Measurements from ENCODE around the gene MRPS24. TPM values are rescaled to one million over a fixed set of nuclear protein-coding genes. Genes with fewer than 3 reads are reported as not detected.

The MRPS24 gene
- total RNA-seq, 2 experiments from 2014 or later, result 115 to 128 TPM

DNA sequence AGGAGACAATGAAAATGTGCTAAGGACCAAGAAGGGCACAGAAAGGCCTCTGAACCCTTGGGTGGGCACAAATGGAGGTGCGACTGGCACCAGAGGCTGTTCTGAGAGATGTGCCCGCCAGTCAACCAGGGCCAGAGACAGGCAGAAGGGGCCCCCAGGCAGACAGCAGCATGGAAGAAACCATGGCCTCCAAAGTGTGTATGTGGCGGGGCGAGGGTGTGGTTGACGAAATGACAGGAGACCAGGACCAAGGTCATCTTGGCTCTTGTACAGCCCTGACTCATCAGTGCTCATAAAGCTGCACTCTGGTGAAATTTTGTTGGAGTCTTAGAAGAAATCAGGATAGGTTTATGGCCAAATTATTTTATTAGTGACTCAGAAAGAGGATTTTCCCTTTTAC is 4.0 kb upstream of the MRPS24 start:
- Mint-ChIP-seq H3K4me1 (ENCODE audit: low read depth) (peaks cover 25% of the 10 kb centered on the region), H3K4me3 (no peak overlapping the region), H3K27me3 (peaks cover 1% of the 10 kb centered on the region), H3K9me3 (no peaks in the 10 kb centered on the region), H3K27ac (no peak overlapping the region), H3K36me3 (peaks cover 27% of the 10 kb centered on the region)
- no peak for DNase-seq
- intact Hi-C loops (cut with micrococcal nuclease), result loop anchor here (5.0 kb wide), 1 partner anchor 34 kb away; the partner anchor contains the start of gene URGCP
- ChIA-PET POLR2A (no interaction called here), CTCF (no interaction called here)

DNA sequence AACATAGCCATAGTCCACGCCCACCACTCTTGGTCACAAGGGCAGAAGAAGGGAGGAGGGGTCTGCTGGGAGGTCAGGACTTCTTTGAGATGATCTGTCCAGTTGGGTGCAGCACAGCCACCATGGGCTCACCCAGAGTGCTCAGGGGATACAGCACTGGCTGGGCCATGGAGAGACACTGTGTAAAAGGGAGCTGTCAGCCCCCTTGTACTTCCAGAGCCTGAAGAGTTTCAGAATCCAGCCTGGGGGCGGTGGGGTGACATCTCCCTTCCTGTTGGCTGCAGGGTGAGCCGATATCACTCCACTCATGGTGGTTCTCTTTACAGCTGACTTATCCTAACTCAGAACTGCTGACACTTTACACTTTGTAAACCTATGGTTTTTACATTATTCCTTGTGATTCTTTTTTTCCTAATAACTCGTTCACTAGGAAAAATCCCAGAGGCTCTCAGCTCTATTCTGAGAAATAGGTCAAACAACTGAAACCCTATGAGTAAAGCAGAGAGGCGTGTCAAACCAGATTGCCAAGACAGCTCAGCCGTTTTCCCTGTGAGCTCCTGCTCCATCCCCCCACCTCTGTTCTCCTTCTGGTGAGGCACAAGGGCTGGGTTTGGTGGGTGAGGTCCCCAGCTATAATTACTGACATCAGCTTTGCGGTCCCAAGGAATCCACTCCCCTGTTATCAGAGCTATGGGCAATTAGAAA is 3.2 kb upstream of the MRPS24 start:
- intact Hi-C loops (cut with micrococcal nuclease), result loop anchor here (5.0 kb wide), 1 partner anchor 35 kb away; the partner anchor contains the start of gene URGCP
- no peak overlapping the region for H3K4me3 Mint-ChIP-seq
- H3K36me3 Mint-ChIP-seq, result peaks cover 21% of the 10 kb centered on the region
- no peak overlapping the region for H3K27ac Mint-ChIP-seq
- no peaks in the 10 kb centered on the region for H3K9me3 Mint-ChIP-seq
- peak; percentile 25 for DNase-seq
- POLR2A ChIA-PET, result no interaction called here
- CTCF ChIA-PET, result no interaction called here
- peaks cover 30% of the 10 kb centered on the region for H3K4me1 Mint-ChIP-seq (ENCODE audit: low read depth)
- peaks cover 1% of the 10 kb centered on the region for H3K27me3 Mint-ChIP-seq

DNA sequence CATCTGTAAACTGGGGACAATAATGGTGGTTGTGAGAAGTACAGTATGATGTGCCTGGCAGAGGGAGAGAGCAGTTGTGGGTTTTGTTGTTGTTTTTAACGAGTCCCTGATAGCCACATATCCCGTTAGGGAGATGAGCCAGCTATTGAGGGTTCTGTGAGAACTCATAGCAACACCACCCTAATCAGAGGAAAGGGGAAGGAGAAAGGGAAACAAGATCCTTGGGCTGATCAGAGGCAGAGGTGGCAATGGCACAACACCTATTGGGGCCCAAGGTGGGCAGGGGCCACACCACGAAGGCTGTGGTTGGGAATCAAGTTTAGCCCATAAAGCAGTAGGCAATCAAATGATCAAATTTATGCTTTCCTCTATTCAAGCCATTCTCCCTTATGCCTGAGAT is 1.7 kb upstream of the MRPS24 start:
- ChIA-PET CTCF (no interaction called here), POLR2A (no interaction called here)
- Mint-ChIP-seq H3K27me3 (peaks cover 1% of the 10 kb centered on the region), H3K9me3 (no peaks in the 10 kb centered on the region), H3K27ac (no peak overlapping the region), H3K4me3 (no peak overlapping the region), H3K36me3 (peaks cover 19% of the 10 kb centered on the region), H3K4me1 (ENCODE audit: low read depth) (peaks cover 30% of the 10 kb centered on the region)
- intact Hi-C loops (cut with micrococcal nuclease), result loop anchor here (5.0 kb wide), 1 partner anchor 36 kb away; the partner anchor contains the start of gene URGCP
- DNase-seq, result no peak

- Mint-ChIP-seq H3K4me1 (ENCODE audit: low read depth) (peaks cover 30% of the 10 kb centered on the region), H3K9me3 (no peaks in the 10 kb centered on the region), H3K4me3 (no peak overlapping the region), H3K27ac (no peak overlapping the region), H3K27me3 (peaks cover 1% of the 10 kb centered on the region), H3K36me3 (peaks cover 18% of the 10 kb centered on the region)
- CTCF ChIA-PET, result no interaction called here
- DNase-seq, result no peak
- POLR2A ChIA-PET, result no interaction called here
- intact Hi-C loops (cut with micrococcal nuclease), result loop anchor here (5.0 kb wide), 1 partner anchor 37 kb away; the partner anchor contains the start of gene URGCP
These were observed 999 bp upstream of the MRPS24 start for GRCh38 chr7:43870316-43870715.

DNA sequence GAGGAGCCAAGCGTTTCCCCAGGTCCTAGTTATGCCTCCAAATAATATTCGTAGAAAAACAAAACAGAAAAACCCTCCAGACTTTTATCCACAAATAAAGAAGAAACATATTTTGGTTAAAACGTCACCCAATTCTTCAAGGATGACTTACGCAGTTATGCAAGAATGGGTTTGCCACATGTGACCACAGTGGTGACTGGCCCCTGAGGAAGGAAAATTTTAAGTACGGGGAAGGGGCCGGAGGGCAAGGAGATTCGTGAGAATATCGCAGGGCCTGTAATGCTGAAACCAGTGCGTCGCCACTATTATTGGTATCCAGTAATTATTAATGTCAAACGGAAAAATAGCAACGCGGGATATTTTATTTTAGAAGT is 537 bp upstream of the MRPS24 start:
- POLR2A ChIA-PET, result interaction anchor here (0.8 kb wide), 1 partner anchor 21 kb away, joined by 4 read pairs; no protein-coding TSS in a partner anchor
- Mint-ChIP-seq H3K36me3 (peaks cover 18% of the 10 kb centered on the region), H3K4me1 (ENCODE audit: low read depth) (peaks cover 30% of the 10 kb centered on the region), H3K27me3 (peaks cover 1% of the 10 kb centered on the region), H3K9me3 (no peaks in the 10 kb centered on the region), H3K4me3 (peak overlapping the region; percentile 78), H3K27ac (peak overlapping the region; percentile 75)
- CTCF ChIA-PET, result interaction anchor here (1.0 kb wide), 1 partner anchor 287 kb away, joined by 4 read pairs; the partner anchor contains the start of gene STK17A
- DNase-seq, result peak; percentile 49
- intact Hi-C loops (cut with micrococcal nuclease), result loop anchor here (1.0 to 5.0 kb wide), 2 partner anchors 37 to 56 kb away; partner anchors contain the start of genes UBE2D4 and URGCP

GRCh38 chr7:43868681-43869005 is 674 bp downstream of the MRPS24 start:
- peak overlapping the region; percentile 78 for H3K4me3 Mint-ChIP-seq
- CTCF ChIA-PET, result no interaction called here

GRCh38 chr7:43868181-43868580 is 1.1 kb downstream of the MRPS24 start:
- POLR2A ChIA-PET, result no interaction called here
- Mint-ChIP-seq H3K4me3 (peak overlapping the region; percentile 78), H3K36me3 (peaks cover 18% of the 10 kb centered on the region), H3K27ac (no peak overlapping the region), H3K4me1 (ENCODE audit: low read depth) (peaks cover 30% of the 10 kb centered on the region), H3K27me3 (peaks cover 1% of the 10 kb centered on the region), H3K9me3 (no peaks in the 10 kb centered on the region)
- CTCF ChIA-PET, result no interaction called here
- intact Hi-C loops (cut with micrococcal nuclease), result no loop called here
- no peak for DNase-seq

More at GRCh38 chr7:43868681-43869005, 674 bp downstream of the MRPS24 start:
- no peaks in the 10 kb centered on the region for H3K9me3 Mint-ChIP-seq
- DNase-seq, result no peak
- H3K36me3 Mint-ChIP-seq, result peaks cover 18% of the 10 kb centered on the region
- peaks cover 30% of the 10 kb centered on the region for H3K4me1 Mint-ChIP-seq (ENCODE audit: low read depth)
- peak overlapping the region; percentile 63 for H3K27ac Mint-ChIP-seq
- H3K27me3 Mint-ChIP-seq, result peaks cover 1% of the 10 kb centered on the region
- intact Hi-C loops (cut with micrococcal nuclease), result loop anchor here (1.0 kb wide), 1 partner anchor 58 kb away; the partner anchor contains the start of gene UBE2D4
- POLR2A ChIA-PET, result no interaction called here

DNA sequence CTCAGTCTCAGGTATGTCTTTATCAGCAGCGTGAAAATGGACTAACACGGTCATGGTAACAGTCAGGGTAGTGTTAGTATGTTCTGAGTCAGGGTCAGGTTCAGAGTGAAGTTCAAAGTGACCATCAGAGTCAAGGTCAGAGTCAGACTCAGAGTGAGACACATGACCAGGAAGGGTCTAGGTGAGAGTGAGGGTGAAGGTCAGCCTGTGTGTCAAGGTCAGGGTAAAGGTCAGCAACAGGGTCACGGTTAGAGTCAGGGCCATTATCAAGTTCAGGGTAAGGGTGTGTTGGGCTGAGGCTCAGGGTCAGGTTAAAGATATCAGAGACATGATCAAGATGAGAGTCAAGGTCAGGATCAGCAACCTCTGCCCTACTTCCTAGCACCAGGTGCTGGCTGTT is 4.0 kb downstream of the MRPS24 start:
- Mint-ChIP-seq H3K27ac (no peak overlapping the region), H3K27me3 (peaks cover under 1% of the 10 kb centered on the region), H3K4me3 (no peak overlapping the region), H3K36me3 (peaks cover 18% of the 10 kb centered on the region), H3K9me3 (no peaks in the 10 kb centered on the region), H3K4me1 (ENCODE audit: low read depth) (peaks cover 19% of the 10 kb centered on the region)
- ChIA-PET POLR2A (no interaction called here), CTCF (no interaction called here)
- no peak for DNase-seq
- intact Hi-C loops (cut with micrococcal nuclease), result no loop called here

GRCh38 chr7:43864126-43864525 is 5.2 kb downstream of the MRPS24 start:
- POLR2A ChIA-PET, result no interaction called here
- H3K27ac Mint-ChIP-seq, result no peak overlapping the region

DNA sequence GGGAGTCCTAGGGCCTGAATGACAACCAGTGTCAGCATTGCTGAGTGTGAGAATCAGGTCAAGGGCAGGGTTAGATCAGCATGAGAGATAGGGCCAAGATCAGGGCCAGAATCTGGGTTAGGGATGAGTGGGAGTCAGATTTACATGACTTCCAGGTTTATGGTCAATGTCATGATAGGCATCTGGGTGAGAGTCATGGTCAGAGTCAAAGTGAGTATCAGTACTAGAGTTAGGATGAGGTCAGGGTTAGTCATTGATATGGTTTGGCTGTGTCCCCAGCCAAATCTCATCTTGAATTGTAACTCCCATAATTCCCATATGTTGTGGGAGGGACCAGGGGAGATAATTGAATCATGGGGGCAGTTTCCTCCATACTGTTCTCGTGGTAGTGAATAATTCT is 12.3 kb downstream of the MRPS24 start:
- Mint-ChIP-seq H3K4me1 (ENCODE audit: low read depth) (no peaks in the 10 kb centered on the region), H3K9me3 (no peaks in the 10 kb centered on the region), H3K36me3 (no peaks in the 10 kb centered on the region), H3K4me3 (no peak overlapping the region), H3K27me3 (no peaks in the 10 kb centered on the region), H3K27ac (no peak overlapping the region)
- ChIA-PET CTCF (no interaction called here), POLR2A (no interaction called here)
- intact Hi-C loops (cut with micrococcal nuclease), result no loop called here
- no peak for DNase-seq

More at GRCh38 chr7:43864126-43864525, 5.2 kb downstream of the MRPS24 start:
- Mint-ChIP-seq H3K9me3 (no peaks in the 10 kb centered on the region), H3K27me3 (no peaks in the 10 kb centered on the region), H3K4me3 (no peak overlapping the region), H3K36me3 (peaks cover 18% of the 10 kb centered on the region), H3K4me1 (ENCODE audit: low read depth) (peaks cover 11% of the 10 kb centered on the region)
- CTCF ChIA-PET, result no interaction called here
- intact Hi-C loops (cut with micrococcal nuclease), result no loop called here
- no peak for DNase-seq

DNA sequence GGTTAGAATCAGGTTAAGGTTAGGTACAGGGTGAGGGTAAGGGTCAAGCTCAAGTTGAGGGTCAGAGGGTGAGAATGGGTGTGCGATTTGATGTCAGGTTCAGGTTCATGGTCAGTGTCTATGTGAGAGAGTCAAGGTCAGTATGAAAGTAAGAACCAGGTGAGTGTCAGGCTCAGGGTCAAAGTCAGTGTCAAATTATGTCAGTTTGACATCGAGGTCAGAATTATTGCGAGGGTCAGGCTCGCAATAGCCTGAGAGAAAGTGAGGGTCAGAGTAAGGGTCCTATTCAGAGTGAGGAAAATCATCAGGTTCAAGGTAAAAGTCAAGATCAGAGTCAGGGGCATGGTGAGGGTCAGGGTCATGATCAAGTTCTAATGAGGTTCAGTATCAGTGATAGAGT is 13.0 kb downstream of the MRPS24 start:
- H3K36me3 Mint-ChIP-seq, result no peaks in the 10 kb centered on the region
- no peak for DNase-seq
- H3K27ac Mint-ChIP-seq, result no peak overlapping the region
- H3K9me3 Mint-ChIP-seq, result no peaks in the 10 kb centered on the region
- intact Hi-C loops (cut with micrococcal nuclease), result no loop called here
- no peaks in the 10 kb centered on the region for H3K27me3 Mint-ChIP-seq
- no peaks in the 10 kb centered on the region for H3K4me1 Mint-ChIP-seq (ENCODE audit: low read depth)
- CTCF ChIA-PET, result interaction anchor here (0.7 kb wide), 1 partner anchor 46 kb away, joined by 3 read pairs; no protein-coding TSS in a partner anchor
- no peak overlapping the region for H3K4me3 Mint-ChIP-seq
- POLR2A ChIA-PET, result no interaction called here

GRCh38 chr7:43855176-43855575 is 14.1 kb downstream of the MRPS24 start:
- intact Hi-C loops (cut with micrococcal nuclease), result no loop called here
- H3K27ac Mint-ChIP-seq, result no peak overlapping the region
- H3K9me3 Mint-ChIP-seq, result no peaks in the 10 kb centered on the region
- no peaks in the 10 kb centered on the region for H3K4me1 Mint-ChIP-seq (ENCODE audit: low read depth)
- no peak for DNase-seq
- POLR2A ChIA-PET, result no interaction called here
- no peaks in the 10 kb centered on the region for H3K27me3 Mint-ChIP-seq
- H3K4me3 Mint-ChIP-seq, result no peak overlapping the region
- H3K36me3 Mint-ChIP-seq, result no peaks in the 10 kb centered on the region
- CTCF ChIA-PET, result interaction anchor here (0.6 kb wide), 1 partner anchor 18 kb away, joined by 3 read pairs; no protein-coding TSS in a partner anchor

- H3K9me3 Mint-ChIP-seq, result no peaks in the 10 kb centered on the region
- intact Hi-C loops (cut with micrococcal nuclease), result no loop called here
- no peak overlapping the region for H3K27ac Mint-ChIP-seq
- ChIA-PET POLR2A (no interaction called here), CTCF (interaction anchor here (0.9 to 1.3 kb wide), 2 partner anchors 9 to 13 kb away, joined by 3 to 4 read pairs; no protein-coding TSS in a partner anchor)
- no peaks in the 10 kb centered on the region for H3K36me3 Mint-ChIP-seq
- DNase-seq, result no peak
- no peak overlapping the region for H3K4me3 Mint-ChIP-seq
- H3K27me3 Mint-ChIP-seq, result no peaks in the 10 kb centered on the region
- H3K4me1 Mint-ChIP-seq (ENCODE audit: low read depth), result peaks cover 2% of the 10 kb centered on the region
These were observed 17.5 kb downstream of the MRPS24 start for GRCh38 chr7:43851805-43852204.

Measured in activated CD4-positive, alpha-beta memory T cell treated with anti-CD3 and anti-CD28 coated beads for 36 hours (primary cell).